GM23338 (cell line): ENCODE data around the gene ARSB. TPM values are rescaled to one million over a fixed set of nuclear protein-coding genes. Genes with fewer than 3 reads are reported as not detected.

Experiments
- ATAC-seq: fragments of 200-7000 bp; cut with Tn5 transposase; 3 replicates; pipeline ENCODE4 v1.9.1; 2020
- DNase-seq: peaks from one replicate; pipeline ENCODE4 v3.0.0-alpha.2; 2015; ENCODE audit warnings: low spot score
- H2AFZ ChIP-seq: fragments of 200-600 bp; sonication (generic); 2 replicates; pipeline ENCODE4 v1.8.0; 2016; ENCODE audit warnings: antibody characterized with exemption, mild to moderate bottlenecking, moderate library complexity
- H3F3A ChIP-seq: fragments of 200-600 bp; sonication (generic); replicated peaks from 2 replicates; pipeline ENCODE4 v1.8.0; 2017; ENCODE audit warnings: antibody characterized with exemption, mixed run types, low read depth
- H3K27ac ChIP-seq: fragments of 200-600 bp; sonication (generic); 2 replicates; pipeline ENCODE4 v1.6.1; 2016; ENCODE audit warnings: low read depth
- H3K27me3 ChIP-seq: fragments of 200-600 bp; sonication (generic); 2 replicates; pipeline ENCODE4 v1.8.0; 2016; ENCODE audit warnings: mild to moderate bottlenecking, mixed run types, moderate library complexity; ENCODE audit not compliant: insufficient read depth
- H3K36me3 ChIP-seq: fragments of 200-600 bp; sonication (generic); 2 replicates; pipeline ENCODE4 v1.8.0; 2016; ENCODE audit warnings: mild to moderate bottlenecking; ENCODE audit not compliant: insufficient read depth
- H3K4me1 ChIP-seq: fragments of 200-600 bp; sonication (generic); 2 replicates; pipeline ENCODE4 v1.8.0; 2016; ENCODE audit warnings: mild to moderate bottlenecking, moderate library complexity; ENCODE audit not compliant: insufficient read depth
- H3K4me2 ChIP-seq: fragments of 200-600 bp; sonication (generic); 2 replicates; pipeline ENCODE4 v1.7.1; 2017; ENCODE audit warnings: mixed run types
- H3K4me3 ChIP-seq: fragments of 200-600 bp; sonication (generic); 2 replicates; pipeline ENCODE4 v1.6.1; 2016; ENCODE audit warnings: mixed run types
- H3K79me2 ChIP-seq: fragments of 200-600 bp; sonication (generic); replicated peaks from 2 replicates; pipeline ENCODE4 v1.8.0; 2017; ENCODE audit warnings: mild to moderate bottlenecking; ENCODE audit not compliant: insufficient read depth
- H3K9me2 ChIP-seq: fragments of 200-600 bp; sonication (generic); 2 replicates; pipeline ENCODE4 v1.8.0; 2017; ENCODE audit not compliant: insufficient read depth
- H4K20me1 ChIP-seq: fragments of 200-600 bp; sonication (generic); replicated peaks from 2 replicates; pipeline ENCODE4 v1.8.0; 2017; ENCODE audit warnings: mild to moderate bottlenecking; ENCODE audit not compliant: insufficient read depth
- H3K27ac Mint-ChIP-seq: 2 replicates; pipeline ENCODE4 v1.8.0; 2020; ENCODE audit warnings: inconsistent platforms, mild to moderate bottlenecking, moderate library complexity, mixed read lengths
- H3K27me3 Mint-ChIP-seq: 3 replicates; pipeline ENCODE4 v1.8.0; 2022; ENCODE audit warnings: low read depth, mild to moderate bottlenecking, moderate library complexity, mixed read lengths, inconsistent platforms; ENCODE audit not compliant: insufficient read depth, poor library complexity
- H3K36me3 Mint-ChIP-seq: 3 replicates; pipeline ENCODE4 v1.8.0; 2021; ENCODE audit warnings: low read depth, mild to moderate bottlenecking, inconsistent platforms, moderate library complexity, mixed read lengths
- H3K4me1 Mint-ChIP-seq: 3 replicates; pipeline ENCODE4 v1.8.0; 2020; ENCODE audit warnings: mild to moderate bottlenecking, inconsistent platforms, mixed read lengths
- H3K4me3 Mint-ChIP-seq: 3 replicates; pipeline ENCODE4 v1.8.0; 2021; ENCODE audit warnings: moderate library complexity, mild to moderate bottlenecking, inconsistent platforms, mixed read lengths
- H3K9me3 Mint-ChIP-seq: 3 replicates; pipeline ENCODE4 v1.8.0; 2020; ENCODE audit warnings: moderate library complexity, mild to moderate bottlenecking, inconsistent platforms, mixed read lengths
- CREB1 ChIP-seq: fragments of 250-450 bp; sonication (Bioruptor Pico); IDR thresholded peaks from 2 replicates; pipeline ENCODE4 v1.5.0; 2020; ENCODE audit warnings: low read depth, mild to moderate bottlenecking, moderate library complexity
- CTCF ChIP-seq, 2 experiments: fragments of 200-600 bp in 1 of 2; sonication (generic) in 1 of 2; conservative IDR thresholded peaks; 2 replicates each; pipeline versions ENCODE4 v1.5.1 to v1.6.1; 2016 to 2017; ENCODE audit warnings: antibody characterized with exemption in 2 of 2, low read depth in 2 of 2, mild to moderate bottlenecking in 2 of 2, moderate library complexity in 1 of 2
- ETS1 ChIP-seq: IDR thresholded peaks from 2 replicates; pipeline ENCODE4 v1.6.1; 2016; ENCODE audit warnings: antibody characterized with exemption
- EZH2 ChIP-seq: fragments of 200-600 bp; sonication (generic); IDR thresholded peaks from one replicate; pipeline ENCODE4 v1.8.0; 2017; ENCODE audit warnings: antibody characterized with exemption, mild to moderate bottlenecking, low read depth; ENCODE audit not compliant: unreplicated experiment
- EZH2phosphoT487 ChIP-seq: fragments of 200-600 bp; sonication (generic); IDR thresholded peaks from one replicate; pipeline ENCODE4 v1.8.1; 2018; ENCODE audit warnings: antibody characterized with exemption; ENCODE audit not compliant: unreplicated experiment
- JUNB ChIP-seq: IDR thresholded peaks from one replicate; pipeline ENCODE4 v1.6.1; 2016; ENCODE audit warnings: antibody characterized with exemption; ENCODE audit not compliant: unreplicated experiment
- POLR2AphosphoS5 ChIP-seq: IDR thresholded peaks from 2 replicates; pipeline ENCODE4 v1.6.1; 2016; ENCODE audit warnings: antibody characterized with exemption, low read depth
- REST ChIP-seq: IDR thresholded peaks from one replicate; pipeline ENCODE4 v1.6.1; 2018; ENCODE audit warnings: antibody characterized with exemption; ENCODE audit not compliant: unreplicated experiment
- STAT1 ChIP-seq: IDR thresholded peaks from one replicate; pipeline ENCODE4 v1.6.1; 2016; ENCODE audit warnings: antibody characterized with exemption; ENCODE audit not compliant: unreplicated experiment
- ZNF331 ChIP-seq: fragments of 250-450 bp; sonication (Bioruptor Pico); IDR thresholded peaks from 2 replicates; pipeline ENCODE4 v1.5.0; 2020; ENCODE audit warnings: low read depth, mild to moderate bottlenecking, moderate library complexity
- ZNF462 ChIP-seq: fragments of 250-450 bp; sonication (Bioruptor Pico); IDR thresholded peaks from 2 replicates; pipeline ENCODE4 v1.5.0; 2020; ENCODE audit warnings: mild to moderate bottlenecking, moderate library complexity
- polyA plus RNA-seq: library from polyadenylated mRNA; unstranded; fragments of >200 nt; fragmentation: Nextera tagmentation; extraction: Ambion mirVana; gene quantifications from 2 replicates; pipeline ENCODE4 v1.2.1, GENCODE V29; 2016
- total RNA-seq: library from RNA; depleted of rRNA; stranded (reverse); fragments of >200 nt; shearing (Covaris generic); gene quantifications from 2 replicates; pipeline ENCODE4 v1.2.3, GENCODE V29; 2014

The ARSB gene
- total and polyA plus RNA-seq, 2 experiments from 2014 or later = 7.4 to 24.6 TPM

GRCh38 chr5:78758169-78758839, 226.8 kb downstream of the ARSB start (continued):
- no peak for TF ChIP-seq ZNF462

- Histone ChIP-seq H3K27me3 (no peaks in the 10 kb centered on the region), H3K79me2 (no peaks in the 10 kb centered on the region), H2AFZ (no peak overlapping the region), H3K9me2 (peaks cover 12% of the 10 kb centered on the region; the same call in 1 of the 2 replicates), H3K4me2 (no peak overlapping the region), H3K4me3 (no peak overlapping the region), H4K20me1 (no peaks in the 10 kb centered on the region), H3F3A (no peaks in the 10 kb centered on the region), H3K36me3 (no peaks in the 10 kb centered on the region), H3K27ac (no peak overlapping the region), H3K4me1 (no peaks in the 10 kb centered on the region)
- no peak for ATAC-seq
- Mint-ChIP-seq H3K27me3 (peaks cover 8% of the 10 kb centered on the region), H3K9me3 (no peaks in the 10 kb centered on the region), H3K4me3 (no peak overlapping the region), H3K4me1 (peaks cover 6% of the 10 kb centered on the region; the same call in 2 of the 3 replicates), H3K36me3 (no peaks in the 10 kb centered on the region), H3K27ac (no peak overlapping the region)
- TF ChIP-seq ETS1 (no peak), ZNF331 (CRISPR knock-in tag) (no peak), EZH2phosphoT487 (no peak), STAT1 (no peak), JUNB (no peak), REST (no peak), POLR2AphosphoS5 (no peak), CTCF (conservative IDR thresholded peaks at IDR 0.05; ENCODE audit: low read depth in 2 of 2) (no peak), CREB1 (CRISPR knock-in tag) (no peak), EZH2 (no peak)
- DNase-seq = no peak
These were observed 227.6 kb downstream of the ARSB start for GRCh38 chr5:78757269-78758053.
